GM12865 (cell line): ENCODE data around the gene CCDC12.

Experiments used
- DNase-seq: peaks from one replicate; pipeline ENCODE4 v3.0.0; 2010; ENCODE audit warnings: low read depth
- H3K4me3 ChIP-seq: 2 replicates; pipeline ENCODE4 v1.5.1; 2011; ENCODE audit warnings: mild to moderate bottlenecking, low read depth, low read length, control low read depth
- TF ChIP-seq, protein P1 (sequence below): IDR thresholded peaks from 2 replicates; pipeline ENCODE4 v1.5.1; 2011; ENCODE audit warnings: low read length, control low read depth, low read depth, inconsistent platforms; ENCODE audit not compliant: insufficient read depth; ENCODE audit errors: missing control alignments

Gene CCDC12

GRCh38 chr3:46906471-46907058 lies 70.0 kb downstream of the CCDC12 start:
- H3K4me3 ChIP-seq = no peak overlapping the region
- TF ChIP-seq, protein P1, sequence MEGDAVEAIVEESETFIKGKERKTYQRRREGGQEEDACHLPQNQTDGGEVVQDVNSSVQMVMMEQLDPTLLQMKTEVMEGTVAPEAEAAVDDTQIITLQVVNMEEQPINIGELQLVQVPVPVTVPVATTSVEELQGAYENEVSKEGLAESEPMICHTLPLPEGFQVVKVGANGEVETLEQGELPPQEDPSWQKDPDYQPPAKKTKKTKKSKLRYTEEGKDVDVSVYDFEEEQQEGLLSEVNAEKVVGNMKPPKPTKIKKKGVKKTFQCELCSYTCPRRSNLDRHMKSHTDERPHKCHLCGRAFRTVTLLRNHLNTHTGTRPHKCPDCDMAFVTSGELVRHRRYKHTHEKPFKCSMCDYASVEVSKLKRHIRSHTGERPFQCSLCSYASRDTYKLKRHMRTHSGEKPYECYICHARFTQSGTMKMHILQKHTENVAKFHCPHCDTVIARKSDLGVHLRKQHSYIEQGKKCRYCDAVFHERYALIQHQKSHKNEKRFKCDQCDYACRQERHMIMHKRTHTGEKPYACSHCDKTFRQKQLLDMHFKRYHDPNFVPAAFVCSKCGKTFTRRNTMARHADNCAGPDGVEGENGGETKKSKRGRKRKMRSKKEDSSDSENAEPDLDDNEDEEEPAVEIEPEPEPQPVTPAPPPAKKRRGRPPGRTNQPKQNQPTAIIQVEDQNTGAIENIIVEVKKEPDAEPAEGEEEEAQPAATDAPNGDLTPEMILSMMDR = no peak
- no peak for DNase-seq

GRCh38 chr3:46905661-46906451 lies 70.7 kb downstream of the CCDC12 start:
- TF ChIP-seq, protein P1 = no peak
- DNase-seq = no peak
- no peak overlapping the region for H3K4me3 ChIP-seq

- TF ChIP-seq, protein P1 = no peak
- DNase-seq = no peak
- no peak overlapping the region for H3K4me3 ChIP-seq
Observed at GRCh38 chr3:46905213-46905560, 71.4 kb downstream of the CCDC12 start.

DNA sequence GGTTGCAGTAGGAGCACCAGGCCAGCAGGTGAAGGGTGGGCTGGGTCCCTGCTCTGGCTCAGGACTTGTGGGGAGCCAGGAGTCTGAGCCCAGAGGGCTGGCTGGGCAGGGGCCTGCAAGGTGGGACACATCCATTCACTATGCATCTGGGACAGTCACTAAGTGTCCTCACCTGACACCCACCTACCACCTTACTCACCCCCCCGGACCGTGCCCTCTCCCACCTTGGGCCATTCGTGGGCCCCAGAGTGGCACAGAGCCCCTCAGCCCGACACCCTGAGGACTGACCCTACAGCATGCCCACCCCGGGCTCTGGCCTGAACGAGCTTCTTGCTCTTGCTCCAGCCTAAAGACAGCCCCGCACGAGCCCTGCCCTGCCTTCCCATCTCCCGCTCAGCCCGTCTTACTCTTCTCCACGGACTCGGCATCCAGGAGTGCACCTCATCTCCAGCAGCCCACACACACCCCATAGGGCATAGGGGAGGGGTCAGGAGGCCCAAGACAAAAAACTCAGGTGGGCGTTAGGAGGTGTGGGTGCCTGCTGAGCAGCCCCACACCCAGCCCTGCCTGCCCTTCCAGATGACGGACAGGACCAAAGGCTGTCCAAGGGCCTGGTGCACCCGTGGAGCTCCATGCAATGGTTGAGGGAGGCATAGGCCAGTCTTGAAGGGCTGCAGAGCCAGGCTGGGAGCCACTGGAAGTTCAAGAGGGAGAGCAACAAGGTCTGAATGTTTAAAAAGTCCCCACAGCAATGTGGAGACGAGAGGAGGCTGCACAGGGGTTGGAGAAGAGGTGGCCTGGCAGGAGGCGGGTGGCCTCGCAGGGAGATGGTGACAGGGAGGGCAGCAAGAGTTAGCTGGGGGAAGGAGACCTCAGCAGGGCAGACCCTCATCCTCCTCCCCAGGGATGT lies 72.0 kb downstream of the CCDC12 start:
- TF ChIP-seq, protein P1 = no peak
- no peak for DNase-seq
- H3K4me3 ChIP-seq = no peak overlapping the region

DNA sequence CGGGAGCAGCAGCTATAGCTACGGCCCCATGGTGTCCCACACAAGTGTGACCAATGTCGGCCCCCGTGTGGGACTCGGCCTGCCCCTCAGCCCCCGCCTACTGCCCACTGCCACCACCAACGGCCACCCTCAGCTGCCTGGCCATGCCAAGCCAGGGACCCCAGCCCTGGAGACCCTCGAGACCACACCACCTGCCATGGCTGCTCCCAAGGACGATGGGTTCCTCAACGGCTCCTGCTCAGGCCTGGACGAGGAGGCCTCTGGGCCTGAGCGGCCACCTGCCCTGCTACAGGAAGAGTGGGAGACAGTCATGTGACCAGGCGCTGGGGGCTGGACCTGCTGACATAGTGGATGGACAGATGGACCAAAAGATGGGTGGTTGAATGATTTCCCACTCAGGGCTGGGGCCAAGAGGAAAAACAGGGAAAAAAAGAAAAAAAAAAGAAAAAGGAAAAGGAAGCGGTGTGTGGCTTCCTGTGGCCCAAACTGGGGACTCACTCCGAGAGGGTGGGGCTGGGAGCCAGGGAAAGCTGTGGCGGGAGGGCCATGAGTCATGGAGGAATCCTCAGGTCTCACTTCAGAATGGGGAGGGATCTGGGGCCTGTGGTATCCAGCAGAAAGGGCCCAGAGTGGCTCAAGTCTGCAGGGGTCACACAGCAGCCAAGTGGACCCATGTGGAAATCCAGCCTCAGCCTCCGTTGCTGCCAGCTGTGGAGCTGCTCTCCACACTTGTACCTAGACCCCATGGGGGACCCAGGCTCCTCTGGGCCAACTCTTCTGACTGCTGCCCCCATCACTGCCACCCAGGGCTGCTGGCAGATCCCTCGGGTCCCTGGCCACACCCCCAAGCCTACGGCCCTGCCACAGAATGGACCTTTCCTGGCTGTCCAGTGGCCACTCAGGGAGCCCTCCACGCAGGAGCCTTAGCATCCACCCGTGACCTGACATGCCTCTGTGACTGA lies 72.9 kb downstream of the CCDC12 start:
- TF ChIP-seq, protein P1 = no peak
- DNase-seq = no peak
- no peak overlapping the region for H3K4me3 ChIP-seq

GRCh38 chr3:46902188-46902631 lies 74.3 kb downstream of the CCDC12 start:
- H3K4me3 ChIP-seq = no peak overlapping the region
- TF ChIP-seq, protein P1 = no peak
- DNase-seq = no peak
